Measurements from ENCODE around the gene KIAA1549.

The KIAA1549 gene

GRCh38 chr7:138987686-138988085 lies 6.5 kb upstream of the KIAA1549 start:
- no peak for DNase-seq (ENCODE audit: low read depth, low spot score)
- no peak for TF ChIP-seq CTCF (IDR thresholded peaks at IDR 0.05; ENCODE audit: insufficient read depth, low read length, missing control alignments)
- no peak overlapping the region for H3K4me3 ChIP-seq (ENCODE audit: low read depth, low read length)
- ChIA-PET POLR2A (no interaction called here), CTCF (interaction anchor here (1.2 kb wide), 1 partner anchor 12 kb away, joined by 4 read pairs; no protein-coding TSS in a partner anchor)

GRCh38 chr7:138982204-138982623 lies 1.0 kb upstream of the KIAA1549 start:
- DNase-seq (ENCODE audit: low read depth, low spot score), result no peak
- POLR2A ChIA-PET, result interaction anchor here (0.6 kb wide), 1 partner anchor 8 kb away, joined by 3 read pairs; no protein-coding TSS in a partner anchor
- no peak for TF ChIP-seq CTCF (IDR thresholded peaks at IDR 0.05; ENCODE audit: insufficient read depth, low read length, missing control alignments)
- H3K4me3 ChIP-seq (ENCODE audit: low read depth, low read length), result peak overlapping the region; percentile 60
- CTCF ChIA-PET, result interaction anchor here (0.7 to 1.5 kb wide), 6 partner anchors 9 to 109 kb away, joined by 3 to 9 read pairs (median 3); no protein-coding TSS in a partner anchor

GRCh38 chr7:138980563-138981291 lies 462 bp downstream of the KIAA1549 start:
- no peak for DNase-seq (ENCODE audit: low read depth, low spot score)
- TF ChIP-seq CTCF (IDR thresholded peaks at IDR 0.05; ENCODE audit: insufficient read depth, low read length, missing control alignments), result no peak
- ChIA-PET POLR2A (interaction anchor here (0.6 to 0.8 kb wide), 2 partner anchors 90 to 379 kb away, joined by 3 read pairs; partner anchors contain the start of gene LUC7L2), CTCF (interaction anchor here (0.8 to 2.4 kb wide), 10 partner anchors 11 to 96 kb away, joined by 3 to 17 read pairs (median 4); no protein-coding TSS in a partner anchor)
- peak overlapping the region; percentile 66 for H3K4me3 ChIP-seq (ENCODE audit: low read depth, low read length)

- DNase-seq (ENCODE audit: low read depth, low spot score), result no peak
- peak overlapping the region; percentile 66 for H3K4me3 ChIP-seq (ENCODE audit: low read depth, low read length)
- TF ChIP-seq CTCF (IDR thresholded peaks at IDR 0.05; ENCODE audit: insufficient read depth, low read length, missing control alignments), result no peak
- ChIA-PET CTCF (interaction anchor here (0.8 to 2.4 kb wide), 9 partner anchors 10 to 95 kb away, joined by 3 to 17 read pairs (median 3); no protein-coding TSS in a partner anchor), POLR2A (interaction anchor here (0.6 to 0.8 kb wide), 2 partner anchors 89 to 380 kb away, joined by 3 read pairs; partner anchors contain the start of gene LUC7L2)
Observed at GRCh38 chr7:138979988-138980562, 1.1 kb downstream of the KIAA1549 start.

- ChIA-PET CTCF (interaction anchor here (0.9 to 2.4 kb wide), 9 partner anchors 9 to 96 kb away, joined by 3 to 17 read pairs (median 3); no protein-coding TSS in a partner anchor), POLR2A (no interaction called here)
- H3K4me3 ChIP-seq (ENCODE audit: low read depth, low read length), result peak overlapping the region; percentile 66
- no peak for TF ChIP-seq CTCF (IDR thresholded peaks at IDR 0.05; ENCODE audit: insufficient read depth, low read length, missing control alignments)
- DNase-seq (ENCODE audit: low read depth, low spot score), result no peak
Observed at GRCh38 chr7:138979226-138979979, 1.8 kb downstream of the KIAA1549 start.
